Measurements from ENCODE around the gene TSR3.

Gene TSR3

GRCh38 chr16:1367486-1368174, 16.0 kb upstream of the TSR3 start:
- H3K27ac ChIP-seq = no peak overlapping the region
- no peaks in the 10 kb centered on the region for H3K27me3 ChIP-seq
- H3K4me2 ChIP-seq = no peak overlapping the region
- 0 out of 2 replicates have a peak, but pooled peaks cover 12% of the 10 kb centered on the region for H3K4me1 ChIP-seq
- no peak overlapping the region for H3K9ac ChIP-seq
- H4K20me1 ChIP-seq = peaks cover 73% of the 10 kb centered on the region
- peaks cover 89% of the 10 kb centered on the region for H3K36me3 ChIP-seq
- H3K4me3 ChIP-seq = no peak overlapping the region
- TF ChIP-seq Cebpa-rat (IDR thresholded peaks at IDR 0.05) = no peak
- no peaks in the 10 kb centered on the region for H3K9me3 ChIP-seq

GRCh38 chr16:1366712-1367299, 15.1 kb upstream of the TSR3 start:
- Histone ChIP-seq H3K4me3 (no peak overlapping the region), H3K9me3 (no peaks in the 10 kb centered on the region), H3K4me1 (0 out of 2 replicates have a peak, but pooled peaks cover 12% of the 10 kb centered on the region), H4K20me1 (peaks cover 73% of the 10 kb centered on the region), H3K4me2 (no peak overlapping the region), H3K27ac (no peak overlapping the region), H3K36me3 (peaks cover 89% of the 10 kb centered on the region), H3K9ac (no peak overlapping the region), H3K27me3 (no peaks in the 10 kb centered on the region)
- TF ChIP-seq Cebpa-rat (IDR thresholded peaks at IDR 0.05) = no peak

- TF ChIP-seq Cebpa-rat (IDR thresholded peaks at IDR 0.05) = no peak
- Histone ChIP-seq H3K27ac (no peak overlapping the region), H3K9me3 (no peaks in the 10 kb centered on the region), H3K4me2 (no peak overlapping the region), H3K4me1 (0 out of 2 replicates have a peak, but pooled peaks cover 12% of the 10 kb centered on the region), H3K4me3 (no peak overlapping the region), H4K20me1 (peaks cover 69% of the 10 kb centered on the region), H3K9ac (no peak overlapping the region), H3K27me3 (no peaks in the 10 kb centered on the region), H3K36me3 (peaks cover 89% of the 10 kb centered on the region)
These were observed 14.5 kb upstream of the TSR3 start for GRCh38 chr16:1366060-1366711.

- no peaks in the 10 kb centered on the region for H3K27me3 ChIP-seq
- H3K27ac ChIP-seq = no peak overlapping the region
- H3K4me1 ChIP-seq = 0 out of 2 replicates have a peak, but pooled peaks cover 12% of the 10 kb centered on the region
- peaks cover 70% of the 10 kb centered on the region for H4K20me1 ChIP-seq
- TF ChIP-seq Cebpa-rat (IDR thresholded peaks at IDR 0.05) = no peak
- H3K36me3 ChIP-seq = peaks cover 89% of the 10 kb centered on the region
- H3K4me3 ChIP-seq = no peak overlapping the region
- no peaks in the 10 kb centered on the region for H3K9me3 ChIP-seq
- no peak overlapping the region for H3K9ac ChIP-seq
- H3K4me2 ChIP-seq = no peak overlapping the region
These were observed 12.8 kb upstream of the TSR3 start for GRCh38 chr16:1364510-1364909.

- Histone ChIP-seq H3K9me3 (no peaks in the 10 kb centered on the region), H3K4me2 (no peak overlapping the region), H3K9ac (no peak overlapping the region), H4K20me1 (peaks cover 79% of the 10 kb centered on the region), H3K36me3 (peaks cover 94% of the 10 kb centered on the region), H3K27ac (no peak overlapping the region), H3K4me1 (0 out of 2 replicates have a peak, but pooled peaks cover 12% of the 10 kb centered on the region), H3K27me3 (no peaks in the 10 kb centered on the region), H3K4me3 (no peak overlapping the region)
- TF ChIP-seq Cebpa-rat (IDR thresholded peaks at IDR 0.05) = no peak
These were observed 11.9 kb upstream of the TSR3 start for GRCh38 chr16:1363501-1364041.

GRCh38 chr16:1362807-1363206, 11.1 kb upstream of the TSR3 start:
- Histone ChIP-seq H3K27ac (no peak overlapping the region), H3K4me1 (0 out of 2 replicates have a peak, but pooled peaks cover 12% of the 10 kb centered on the region), H3K36me3 (peaks cover 96% of the 10 kb centered on the region), H3K4me2 (no peak overlapping the region), H3K9ac (no peak overlapping the region), H3K4me3 (no peak overlapping the region), H3K9me3 (no peaks in the 10 kb centered on the region), H3K27me3 (no peaks in the 10 kb centered on the region), H4K20me1 (peaks cover 87% of the 10 kb centered on the region)
- TF ChIP-seq Cebpa-rat (IDR thresholded peaks at IDR 0.05) = no peak

- H4K20me1 ChIP-seq = peaks cover 94% of the 10 kb centered on the region
- H3K9me3 ChIP-seq = no peaks in the 10 kb centered on the region
- no peak overlapping the region for H3K27ac ChIP-seq
- 0 out of 2 replicates have a peak, but pooled peaks cover 10% of the 10 kb centered on the region for H3K4me1 ChIP-seq
- peaks cover 92% of the 10 kb centered on the region for H3K36me3 ChIP-seq
- no peak overlapping the region for H3K4me2 ChIP-seq
- no peak for TF ChIP-seq Cebpa-rat (IDR thresholded peaks at IDR 0.05)
- H3K9ac ChIP-seq = no peak overlapping the region
- no peak overlapping the region for H3K4me3 ChIP-seq
- H3K27me3 ChIP-seq = no peaks in the 10 kb centered on the region
These were observed 10.1 kb upstream of the TSR3 start for GRCh38 chr16:1361685-1362360.

GRCh38 chr16:1357906-1358566, 6.4 kb upstream of the TSR3 start:
- no peaks in the 10 kb centered on the region for H3K9me3 ChIP-seq
- no peak for TF ChIP-seq Cebpa-rat (IDR thresholded peaks at IDR 0.05)
- H3K9ac ChIP-seq = no peak overlapping the region
- H3K4me1 ChIP-seq = peaks cover 8% of the 10 kb centered on the region
- peaks cover 57% of the 10 kb centered on the region for H3K36me3 ChIP-seq
- H3K27ac ChIP-seq = no peak overlapping the region
- H3K27me3 ChIP-seq = no peaks in the 10 kb centered on the region
- H3K4me2 ChIP-seq = no peak overlapping the region
- H4K20me1 ChIP-seq = peaks cover 87% of the 10 kb centered on the region
- no peak overlapping the region for H3K4me3 ChIP-seq

All from BLaER1 (cell line).